CD4-positive, alpha-beta T cell (primary cell): Measurements from ENCODE around the gene SV2C. TPM values are rescaled to one million over a fixed set of nuclear protein-coding genes. Genes with fewer than 3 reads are reported as not detected.

Source experiments
- ATAC-seq: fragments of 200-7000 bp; cut with Tn5 transposase; one replicate; pipeline ENCODE4 v1.10.0; 2022; ENCODE audit warnings: mild to moderate bottlenecking; ENCODE audit not compliant: poor library complexity
- CTCF ChIA-PET: fragments of 350-600 bp; sonication (Branson Sonifier 250); formaldehyde crosslinking; loops from one replicate; lab custom pipeline; 2021; ENCODE audit warnings: antibody characterized with exemption, inconsistent platforms; lab: Charles Lee
- POLR2A ChIA-PET: fragments of 350-600 bp; sonication (Branson Sonifier 250); formaldehyde crosslinking; loops from one replicate; lab custom pipeline; 2021; ENCODE audit warnings: antibody characterized with exemption, inconsistent platforms; lab: Charles Lee
- DNase-seq, 14 experiments: peaks; one replicate each; pipeline ENCODE4 v3.0.0-alpha.2; 2013 to 2020; ENCODE audit warnings: mixed read lengths in 2 of 14
- H3K27ac ChIP-seq, 2 donors: one replicate each; pipeline versions ENCODE4 v1.5.1 to v1.7.0; 2013; ENCODE audit warnings: low read length in 2 of 2, low read depth in 1 of 2, mild to moderate bottlenecking in 1 of 2
- H3K27me3 ChIP-seq, 2 experiments: 1 replicate in 1 of 2; 2 replicates in 1 of 2; pipeline versions ENCODE4 v1.6.1 to v1.7.0; 2013; ENCODE audit warnings: low read length in 2 of 2, control low read depth in 1 of 2, mild to moderate bottlenecking in 1 of 2, moderate library complexity in 1 of 2; ENCODE audit not compliant: insufficient read depth in 2 of 2, control insufficient read depth in 1 of 2
- H3K36me3 ChIP-seq: one replicate; pipeline ENCODE4 v1.6.1; 2013; ENCODE audit warnings: low read length, control low read depth; ENCODE audit not compliant: insufficient read depth
- H3K4me1 ChIP-seq: one replicate; pipeline ENCODE4 v1.6.1; 2013; ENCODE audit warnings: low read length, control low read depth; ENCODE audit not compliant: insufficient read depth
- H3K4me3 ChIP-seq: one replicate; pipeline ENCODE4 v1.5.1; 2013; ENCODE audit warnings: mild to moderate bottlenecking, low read length, moderate library complexity
- H3K9me3 ChIP-seq, 2 experiments: 1 replicate in 1 of 2; 2 replicates in 1 of 2; pipeline versions ENCODE4 v1.6.1 to v1.7.0; 2013; ENCODE audit warnings: low read length in 2 of 2, mild to moderate bottlenecking in 2 of 2, control low read depth in 1 of 2, moderate library complexity in 1 of 2; ENCODE audit not compliant: control insufficient read depth in 1 of 2, insufficient read depth in 1 of 2
- H3K27ac Mint-ChIP-seq: one replicate; pipeline ENCODE4 v1.8.0; 2020; ENCODE audit warnings: mixed read lengths
- H3K27me3 Mint-ChIP-seq: one replicate; pipeline ENCODE4 v1.8.0; 2021; ENCODE audit warnings: mixed read lengths
- H3K36me3 Mint-ChIP-seq: one replicate; pipeline ENCODE4 v1.8.0; 2021; ENCODE audit warnings: low read depth, mixed read lengths
- H3K4me1 Mint-ChIP-seq: one replicate; pipeline ENCODE4 v1.8.0; 2021; ENCODE audit warnings: low read depth, mixed read lengths
- H3K4me3 Mint-ChIP-seq: one replicate; pipeline ENCODE4 v1.8.0; 2020; ENCODE audit warnings: mild to moderate bottlenecking, mixed read lengths
- H3K9me3 Mint-ChIP-seq: one replicate; pipeline ENCODE4 v1.8.0; 2020; ENCODE audit warnings: mixed read lengths
- CTCF ChIP-seq: fragments of 200-600 bp; IDR thresholded peaks from one replicate; pipeline ENCODE4 v1.8.0; 2022; ENCODE audit warnings: antibody characterized with exemption, mild to moderate bottlenecking
- intact Hi-C, 2 experiments: fragments of 100-400 bp; cut with DNase I in 1 of 2; cut with micrococcal nuclease in 1 of 2; formaldehyde crosslinking; loops; one replicate each; pipeline versions ENCODE4 v1.15.1 to v1.9.0; 2023 to 2025; cut with DNase I, micrococcal nuclease
- total RNA-seq, 174 experiments: library from RNA in 2 of 174; stranded (reverse) in 2 of 174; gene quantifications; one replicate each; pipeline ENCODE4 v1.2.3 and lab custom pipeline; 2021 to 2026

Gene SV2C
- total RNA-seq, 2 experiments from 2014 or later: 0.03 to 0.08 TPM

DNA sequence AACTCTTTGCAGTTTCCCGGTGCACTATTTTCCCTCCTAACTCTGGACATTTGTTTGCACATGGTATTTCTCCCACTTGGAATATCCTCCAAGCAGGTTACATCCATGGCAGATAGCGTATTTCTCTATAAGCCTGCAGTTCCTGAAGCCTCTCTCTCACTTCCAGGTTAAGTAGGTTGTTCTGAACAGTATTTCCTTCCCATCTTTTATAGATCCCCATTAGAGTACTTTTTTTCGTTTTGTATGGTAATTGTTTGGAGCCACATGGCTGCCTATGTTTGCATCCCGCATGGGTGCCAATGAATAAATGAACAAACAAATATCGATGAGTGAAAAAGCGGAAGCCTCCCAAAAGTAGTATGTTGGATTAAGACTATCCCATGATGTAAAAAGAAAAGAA is 206.5 kb downstream of the SV2C start:
- H3K4me3 ChIP-seq: no peak overlapping the region
- no peak overlapping the region for H3K27ac Mint-ChIP-seq
- no peaks in the 10 kb centered on the region for H3K27me3 ChIP-seq
- DNase-seq (no peak), ATAC-seq (no peak)
- intact Hi-C loops: no loop called here
- no peak overlapping the region for H3K4me3 Mint-ChIP-seq
- H3K9me3 Mint-ChIP-seq: no peaks in the 10 kb centered on the region
- no peaks in the 10 kb centered on the region for H3K36me3 ChIP-seq
- H3K4me1 ChIP-seq: no peaks in the 10 kb centered on the region
- no peak for TF ChIP-seq CTCF
- CTCF ChIA-PET: no interaction called here
- no peaks in the 10 kb centered on the region for H3K27me3 Mint-ChIP-seq
- POLR2A ChIA-PET: no interaction called here
- peaks cover 3% of the 10 kb centered on the region for H3K4me1 Mint-ChIP-seq
- H3K9me3 ChIP-seq: no peaks in the 10 kb centered on the region
- no peak overlapping the region for H3K27ac ChIP-seq
- H3K36me3 Mint-ChIP-seq: no peaks in the 10 kb centered on the region

DNA sequence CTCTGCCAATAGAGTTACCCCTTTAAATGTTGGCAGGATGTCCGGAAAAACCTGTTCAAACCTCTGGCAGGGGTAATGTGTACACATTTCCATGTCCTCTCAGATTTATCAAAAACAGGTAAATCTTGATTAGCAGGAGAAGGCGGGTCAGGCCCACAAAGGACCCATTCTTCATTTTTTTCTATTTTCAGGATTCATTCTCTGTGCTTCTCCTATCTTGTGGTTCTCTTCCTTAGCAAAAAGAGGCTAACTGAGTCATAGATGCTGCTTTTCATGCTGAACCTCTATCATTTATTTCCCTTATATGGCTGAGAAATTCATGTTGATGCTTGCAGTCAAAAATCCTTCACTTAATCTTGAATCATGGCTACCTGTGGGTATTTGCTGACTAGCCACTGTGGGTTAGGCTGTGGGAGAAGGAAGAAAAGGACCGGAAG is 207.2 kb downstream of the SV2C start:
- ATAC-seq: no peak
- H3K4me1 ChIP-seq: no peaks in the 10 kb centered on the region
- H3K36me3 Mint-ChIP-seq: no peaks in the 10 kb centered on the region

DNA sequence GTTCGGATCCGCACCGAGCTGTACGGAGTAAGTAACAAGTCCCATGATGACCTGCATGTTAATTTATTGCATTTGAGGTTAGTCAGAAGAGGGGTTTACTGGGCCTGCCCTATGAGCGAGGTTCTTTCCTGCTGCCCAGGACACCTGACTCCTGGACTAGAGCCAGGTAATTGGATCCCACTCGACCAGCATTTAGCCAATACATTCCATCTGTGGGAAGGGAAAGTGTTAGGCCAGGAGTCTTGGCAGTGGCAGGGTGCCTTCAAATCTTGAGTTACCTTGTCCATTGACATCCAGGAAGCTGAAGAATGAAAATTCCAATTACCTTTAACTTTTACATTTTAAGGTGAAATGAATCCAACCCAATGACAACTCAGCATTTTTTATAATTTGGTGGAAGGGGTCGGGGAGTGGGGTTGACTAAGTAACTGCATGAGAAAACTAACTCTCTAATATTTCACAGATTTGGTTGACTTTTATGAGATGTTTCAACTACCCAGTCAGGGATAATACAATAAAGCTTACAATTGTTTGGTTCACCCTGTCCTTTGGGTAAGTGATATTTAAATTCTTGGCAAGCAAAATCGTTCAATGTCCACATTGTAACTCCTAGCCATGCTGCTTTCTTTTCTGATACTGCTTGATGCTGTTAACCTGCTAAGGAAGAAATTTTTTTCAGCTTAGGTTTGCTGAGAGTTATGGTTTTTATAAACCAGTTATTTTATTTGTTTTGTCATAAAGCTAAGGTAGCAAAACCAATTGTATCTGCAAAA is 208.3 kb downstream of the SV2C start:
- H3K27ac ChIP-seq: no peak overlapping the region
- Mint-ChIP-seq H3K27ac (no peak overlapping the region), H3K4me3 (no peak overlapping the region), H3K36me3 (no peaks in the 10 kb centered on the region), H3K4me1 (peaks cover 3% of the 10 kb centered on the region), H3K9me3 (no peaks in the 10 kb centered on the region), H3K27me3 (peaks cover 9% of the 10 kb centered on the region)
- DNase-seq (no peak), ATAC-seq (no peak)
- ChIA-PET POLR2A (interaction anchor here (1.3 kb wide), 1 partner anchor 35 kb away, joined by 6 read pairs; no protein-coding TSS in a partner anchor), CTCF (no interaction called here)
- TF ChIP-seq CTCF: no peak
- intact Hi-C loops: no loop called here
- no peaks in the 10 kb centered on the region for H3K9me3 ChIP-seq
- no peaks in the 10 kb centered on the region for H3K36me3 ChIP-seq
- no peak overlapping the region for H3K4me3 ChIP-seq
- no peaks in the 10 kb centered on the region for H3K4me1 ChIP-seq
- H3K27me3 ChIP-seq: no peaks in the 10 kb centered on the region

More for the DNA sequence above, 207.2 kb downstream of the SV2C start:
- no peak for DNase-seq
- POLR2A ChIA-PET: no interaction called here
- no peaks in the 10 kb centered on the region for H3K27me3 ChIP-seq
- H3K27ac ChIP-seq: no peak overlapping the region
- H3K9me3 ChIP-seq: no peaks in the 10 kb centered on the region
- H3K4me3 ChIP-seq: no peak overlapping the region
- H3K36me3 ChIP-seq: no peaks in the 10 kb centered on the region
- intact Hi-C loops: no loop called here
- Mint-ChIP-seq H3K27me3 (no peaks in the 10 kb centered on the region), H3K9me3 (no peaks in the 10 kb centered on the region), H3K27ac (no peak overlapping the region), H3K4me3 (no peak overlapping the region), H3K4me1 (peaks cover 3% of the 10 kb centered on the region)
- TF ChIP-seq CTCF: no peak
- CTCF ChIA-PET: no interaction called here
